ENCODE data around the gene SLIT3.

SLIT3 gene

DNA sequence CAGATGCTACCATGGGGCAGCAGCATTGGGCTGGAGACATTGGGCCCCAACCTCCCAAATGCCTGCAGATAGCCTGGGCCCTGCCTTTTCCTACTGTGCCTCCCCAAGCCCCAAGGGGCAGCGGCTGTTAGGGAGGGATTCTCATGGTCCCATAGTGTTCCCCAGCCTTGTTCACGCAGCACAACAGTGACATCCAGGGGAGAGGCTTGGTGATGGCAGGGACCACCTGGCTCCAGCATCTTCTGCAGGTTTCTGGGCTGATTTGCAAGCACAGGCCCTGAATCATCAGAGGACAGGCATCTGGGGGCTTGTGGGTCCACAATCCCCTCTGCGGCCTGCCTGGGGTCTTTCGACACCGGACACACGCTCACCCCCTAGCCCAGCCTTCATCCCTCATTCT, 354.6 kb downstream of the SLIT3 start:
- no peak for DNase-seq

DNA sequence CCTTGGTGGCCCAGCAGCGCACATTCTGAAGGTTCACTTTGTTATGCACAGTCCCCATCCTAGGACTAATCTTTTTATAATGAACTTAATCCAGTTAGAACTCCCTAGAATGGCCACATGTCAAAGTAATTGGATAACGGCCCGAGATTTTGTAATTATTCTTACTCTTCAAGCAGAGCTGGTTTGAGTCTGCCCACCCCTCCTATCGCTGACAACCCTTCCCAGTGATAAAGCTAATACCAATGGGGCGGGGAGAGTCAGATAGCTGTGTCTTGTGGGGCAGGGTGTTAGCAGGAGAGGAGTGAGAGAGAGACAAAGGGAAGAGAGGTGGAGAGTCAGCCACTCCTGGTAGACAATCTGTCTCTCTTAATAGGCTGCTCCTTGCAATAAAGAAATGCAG, 356.9 kb downstream of the SLIT3 start:
- DNase-seq: no peak

DNA sequence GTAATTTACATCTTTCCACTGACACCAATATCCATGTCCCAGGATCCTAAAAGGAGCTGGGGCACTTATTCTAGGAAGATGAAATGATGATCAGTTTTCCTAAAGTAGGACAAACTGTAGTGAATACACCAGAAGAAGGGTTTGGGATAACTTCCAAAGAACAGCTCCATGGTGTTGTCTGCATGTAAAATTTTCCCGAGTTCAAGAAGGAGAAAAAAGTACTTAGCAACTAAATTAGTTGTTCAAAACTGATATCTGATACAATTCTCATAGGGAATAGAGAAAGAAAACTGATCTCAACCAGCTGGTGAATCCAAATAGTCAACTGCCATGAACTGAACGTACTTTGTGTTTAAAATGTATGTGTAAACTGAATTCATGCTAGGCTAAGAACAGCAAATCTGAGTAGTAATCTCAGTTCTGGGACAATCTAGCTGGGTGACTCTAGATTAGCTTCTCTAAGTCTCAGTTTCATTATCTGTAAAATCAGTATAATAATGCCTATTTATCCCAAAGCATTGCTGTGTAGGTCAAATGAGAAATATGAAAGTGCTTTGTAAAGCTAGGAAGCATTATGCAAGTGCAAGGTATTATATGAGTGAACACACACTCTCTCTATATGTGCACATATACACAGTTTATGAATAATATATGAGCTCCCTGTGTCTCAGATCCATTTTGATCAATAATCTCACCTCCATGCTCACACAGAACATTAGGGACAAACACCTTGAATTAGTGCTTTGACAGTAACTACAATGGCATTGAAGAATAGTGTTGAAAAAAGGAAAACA, 357.7 kb downstream of the SLIT3 start:
- no peak for DNase-seq

DNA sequence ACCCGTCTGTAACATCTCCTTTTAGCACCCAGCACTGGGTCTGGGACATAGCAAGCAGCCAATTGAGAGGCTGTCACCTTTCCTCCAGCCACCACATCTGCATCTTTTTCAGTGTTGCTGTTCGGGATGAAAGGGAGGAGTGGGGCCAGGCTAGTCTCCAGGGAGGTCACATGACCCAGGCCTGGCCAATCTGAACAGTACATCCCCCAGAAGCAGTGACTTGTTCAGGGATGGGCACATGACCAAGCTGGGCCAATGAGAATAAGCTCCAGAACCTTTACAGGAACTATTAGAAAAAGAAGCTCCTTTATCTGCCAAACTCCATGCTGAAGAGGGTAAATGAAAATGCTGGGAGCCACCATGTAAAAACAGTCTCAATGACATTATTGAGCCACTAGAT, 359.0 kb downstream of the SLIT3 start:
- DNase-seq: no peak

DNA sequence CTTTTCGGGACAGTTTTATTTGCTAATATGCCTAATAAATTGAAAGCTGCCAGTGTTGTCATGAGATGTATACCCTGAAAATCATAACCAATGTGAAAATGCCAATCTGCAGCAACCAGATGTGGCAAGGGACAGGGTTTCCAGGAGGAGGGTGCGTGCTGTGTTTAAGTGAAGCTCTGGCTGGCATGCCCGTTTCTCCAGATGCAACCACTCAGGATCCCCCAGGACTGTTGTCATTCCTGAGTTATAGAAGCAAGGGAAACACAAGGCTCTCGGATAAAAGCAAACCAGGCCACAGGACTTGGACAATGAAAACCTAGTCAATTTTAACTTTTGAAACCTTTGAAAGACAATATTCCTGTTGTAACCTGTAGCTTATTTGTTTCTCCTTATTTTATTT, 360.2 kb downstream of the SLIT3 start:
- no peak for DNase-seq

DNA sequence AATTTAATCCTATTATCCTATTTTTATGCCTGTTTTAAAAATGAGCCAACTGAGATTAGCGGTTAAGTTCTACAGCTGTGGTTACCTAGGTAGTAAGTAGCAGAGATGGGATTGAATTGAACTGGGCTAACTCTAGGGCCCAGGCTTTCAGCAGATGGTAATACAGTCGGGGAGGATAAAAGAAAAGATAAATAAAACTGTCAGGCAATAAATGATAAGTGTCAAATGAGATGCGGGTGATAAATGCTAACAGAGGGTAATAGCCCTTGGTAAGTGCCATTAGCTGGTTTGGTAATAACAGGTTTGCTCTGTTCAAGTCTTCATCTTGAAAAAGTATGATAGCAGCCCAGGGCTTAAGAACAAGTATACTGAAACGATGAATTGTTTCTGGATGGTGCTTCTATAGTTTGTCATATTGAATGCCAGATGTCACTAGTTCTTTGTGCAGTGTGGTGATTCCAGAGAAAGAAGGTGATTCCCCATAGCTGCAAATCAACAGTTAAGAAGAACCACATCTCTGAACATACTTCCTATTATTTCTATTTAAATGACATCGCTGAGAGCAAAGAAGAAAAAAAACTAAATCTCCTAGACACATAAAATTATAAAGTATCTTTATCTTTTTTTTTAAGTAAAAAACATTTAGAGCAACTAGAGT, 360.9 kb downstream of the SLIT3 start:
- DNase-seq: no peak

DNA sequence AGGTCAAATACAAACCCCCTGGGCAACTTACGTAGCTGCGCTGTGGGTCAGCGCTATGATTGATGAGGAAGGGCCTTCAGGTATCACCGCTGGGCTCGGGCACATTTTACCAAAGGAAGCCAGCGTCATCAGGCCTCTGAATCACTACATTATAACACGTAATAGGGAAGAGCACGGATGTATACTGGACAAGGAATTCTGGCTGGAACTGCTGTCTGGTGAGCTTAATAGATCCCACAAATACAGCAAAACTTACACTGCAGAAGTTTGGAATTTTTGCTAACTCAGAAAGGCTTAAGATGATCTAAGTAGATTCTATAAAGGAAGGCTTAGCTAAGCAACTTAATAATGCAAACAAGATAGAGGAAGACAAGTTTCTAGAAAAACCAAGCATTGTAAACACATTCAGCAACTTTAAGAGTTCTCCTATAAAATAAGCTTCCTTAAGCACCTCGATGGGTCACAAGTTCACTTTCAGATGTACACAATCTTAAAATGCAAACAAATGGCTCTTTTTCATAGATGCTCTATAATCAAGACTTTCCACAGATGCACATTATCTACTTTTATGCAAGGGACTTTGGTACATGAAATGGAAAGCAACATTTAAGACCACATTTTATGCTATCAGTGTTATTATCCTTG, 361.7 kb downstream of the SLIT3 start:
- no peak for DNase-seq

DNA sequence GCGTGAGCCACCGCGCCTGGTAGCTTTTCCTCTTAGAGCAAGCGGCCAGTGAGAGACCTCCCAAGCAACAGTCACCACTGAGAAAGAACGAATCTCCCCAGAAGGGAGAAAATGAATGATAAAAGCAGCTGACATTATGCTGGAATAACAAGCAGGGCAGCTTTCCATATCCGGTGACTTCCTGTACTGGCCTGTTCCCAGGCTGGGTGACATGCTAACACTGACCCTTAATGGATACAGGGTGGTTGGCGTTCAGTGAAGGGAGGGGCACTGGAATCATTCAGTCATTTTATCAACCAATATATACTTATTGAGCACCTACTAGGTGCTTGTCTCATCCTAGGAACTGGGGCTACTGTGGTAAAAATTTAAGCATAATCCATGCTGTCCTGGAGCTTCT, 364.4 kb downstream of the SLIT3 start:
- DNase-seq: no peak

DNA sequence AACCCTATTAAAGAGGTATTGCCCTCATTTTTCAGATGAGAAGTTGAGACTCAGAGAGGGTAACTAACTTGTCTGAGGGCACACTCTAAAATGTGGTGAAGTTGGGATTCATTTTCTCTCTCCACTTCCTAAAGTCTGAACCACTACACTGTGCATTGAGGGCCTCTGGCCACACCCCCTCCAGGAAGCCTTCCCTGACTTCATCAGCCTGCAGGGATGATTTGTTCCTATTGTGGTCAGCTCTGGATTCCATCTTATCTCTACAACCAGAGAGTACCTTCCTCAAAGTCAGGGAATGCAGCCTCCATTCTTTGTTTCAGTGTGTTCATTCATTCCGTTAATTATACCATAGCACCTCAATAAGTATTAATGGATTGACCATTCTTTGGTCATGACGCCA, 365.8 kb downstream of the SLIT3 start:
- DNase-seq: no peak

DNA sequence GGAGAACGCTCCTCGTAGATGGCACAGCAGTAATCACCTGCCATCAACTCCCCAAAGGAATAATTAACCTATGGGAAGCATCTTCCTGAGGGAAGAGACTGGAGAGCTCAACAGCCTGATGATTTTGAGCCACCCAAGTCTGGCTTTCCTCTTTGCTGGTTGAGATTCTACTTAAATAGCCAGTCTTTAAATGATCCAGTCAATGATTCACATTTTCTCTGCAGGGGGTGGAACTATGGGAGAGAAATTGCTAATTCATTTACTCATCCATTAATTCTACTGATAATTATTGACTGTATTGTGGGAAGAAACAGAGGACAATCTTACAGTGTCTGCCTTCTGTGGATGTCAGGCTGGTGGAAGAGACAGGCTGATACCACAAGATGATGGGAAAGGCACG, 366.8 kb downstream of the SLIT3 start:
- DNase-seq: no peak

DNA sequence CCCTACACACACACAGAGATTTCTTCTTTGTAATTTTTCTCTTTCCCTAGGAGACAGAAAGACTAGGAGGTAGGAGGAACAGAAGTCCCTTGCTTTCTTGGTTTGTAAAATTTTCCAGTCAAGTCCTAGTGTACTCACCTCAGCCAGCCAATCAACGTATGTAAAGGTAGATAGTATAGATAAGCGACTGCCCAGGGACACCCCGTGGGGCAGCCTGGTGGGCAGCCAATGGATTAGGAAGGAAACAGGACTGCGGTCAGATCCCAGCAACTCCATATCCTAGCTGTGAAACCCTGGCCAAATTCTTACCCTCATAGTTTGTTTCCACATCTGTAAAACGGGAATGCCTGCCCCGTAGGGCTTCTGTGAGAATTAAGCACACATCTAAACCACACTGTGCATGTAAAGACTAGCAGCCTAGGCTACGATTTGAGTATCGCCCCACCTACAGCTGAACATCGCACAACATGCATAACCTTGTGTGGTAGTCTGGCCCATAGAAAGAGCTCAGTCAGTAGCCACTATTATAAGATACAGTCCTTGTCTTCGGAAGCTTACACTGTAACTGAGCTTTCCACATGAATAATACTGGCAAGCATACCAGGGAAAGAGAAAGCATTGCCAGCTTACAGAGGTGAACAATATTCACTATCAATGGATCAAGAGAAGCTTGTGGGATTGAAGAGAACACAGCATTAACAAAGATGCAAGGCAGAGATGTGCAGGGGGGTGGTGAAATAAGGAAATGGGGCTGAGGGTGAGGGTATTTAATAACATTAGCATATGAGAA, 368.3 kb downstream of the SLIT3 start:
- DNase-seq: no peak

DNA sequence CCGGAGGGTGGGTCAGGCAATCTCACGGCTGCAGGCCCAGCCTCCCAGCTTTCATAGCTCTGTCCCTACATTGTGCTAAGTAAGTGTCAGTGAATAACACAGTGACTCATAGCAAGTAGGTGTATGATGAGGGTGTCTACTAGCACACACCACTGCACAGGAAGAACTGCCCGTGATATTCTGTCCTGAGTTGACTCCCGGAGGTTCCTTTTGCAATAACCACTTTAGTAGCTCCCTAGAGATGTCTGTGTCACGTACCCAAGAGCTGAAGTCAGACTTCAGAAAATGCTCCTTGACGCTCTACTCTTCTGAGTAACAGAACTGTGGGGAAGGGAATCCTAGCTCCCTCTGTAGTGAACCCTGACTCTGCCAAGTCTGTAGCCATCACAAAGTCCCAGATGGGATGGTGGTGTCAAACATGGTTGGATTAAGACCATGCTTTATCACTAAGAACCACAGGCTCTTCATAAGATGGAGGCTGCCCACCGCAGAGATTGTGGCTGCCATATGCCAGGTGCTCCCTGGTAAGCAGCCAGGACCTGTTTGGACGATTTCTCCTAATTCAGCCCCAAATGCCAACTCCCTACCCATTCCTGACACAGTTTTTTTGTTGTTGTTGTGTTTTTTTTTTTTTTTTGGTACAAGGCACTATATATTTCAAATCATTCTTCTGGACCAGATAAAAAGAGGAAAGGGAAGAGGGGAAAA, 369.1 kb downstream of the SLIT3 start:
- no peak for DNase-seq

DNA sequence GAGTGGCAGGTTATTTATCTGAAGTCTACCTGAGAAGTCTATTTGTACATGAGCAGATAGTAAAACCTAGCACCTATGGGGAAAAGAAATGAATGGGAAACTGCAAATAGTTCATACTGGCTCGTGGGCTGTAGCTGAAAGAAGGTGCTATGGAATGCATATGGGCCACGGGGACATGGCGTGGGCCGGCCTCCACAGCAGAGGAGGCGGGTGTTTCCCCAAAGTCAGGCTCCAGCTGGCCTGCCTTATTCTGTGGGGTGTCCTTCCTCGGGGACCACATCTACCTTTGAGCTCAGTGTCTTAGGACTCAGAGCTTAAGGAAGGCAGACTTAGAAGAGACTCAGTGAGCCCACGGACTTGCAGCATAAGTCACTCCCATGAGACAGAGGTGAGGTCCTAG, 371.3 kb downstream of the SLIT3 start:
- no peak for DNase-seq

DNA sequence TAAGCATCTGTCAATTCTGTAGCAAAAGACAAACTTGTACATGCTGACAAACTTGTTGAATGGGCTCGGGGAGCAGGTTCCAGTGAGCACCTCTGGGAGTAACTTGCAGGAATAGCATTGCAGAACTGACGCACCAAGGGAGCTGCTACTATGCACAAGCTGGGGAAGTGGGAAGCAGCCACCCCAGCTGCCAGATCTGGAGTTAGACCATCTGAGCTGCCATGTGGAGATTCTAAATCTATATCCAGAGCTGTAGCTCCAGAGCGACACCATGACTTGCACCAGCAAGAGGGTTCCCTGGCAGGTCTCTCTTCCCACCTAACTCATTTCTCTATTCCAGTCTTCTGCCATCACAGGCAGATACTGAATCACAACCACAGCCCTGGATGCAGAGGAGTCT, 375.8 kb downstream of the SLIT3 start:
- DNase-seq: no peak

DNA sequence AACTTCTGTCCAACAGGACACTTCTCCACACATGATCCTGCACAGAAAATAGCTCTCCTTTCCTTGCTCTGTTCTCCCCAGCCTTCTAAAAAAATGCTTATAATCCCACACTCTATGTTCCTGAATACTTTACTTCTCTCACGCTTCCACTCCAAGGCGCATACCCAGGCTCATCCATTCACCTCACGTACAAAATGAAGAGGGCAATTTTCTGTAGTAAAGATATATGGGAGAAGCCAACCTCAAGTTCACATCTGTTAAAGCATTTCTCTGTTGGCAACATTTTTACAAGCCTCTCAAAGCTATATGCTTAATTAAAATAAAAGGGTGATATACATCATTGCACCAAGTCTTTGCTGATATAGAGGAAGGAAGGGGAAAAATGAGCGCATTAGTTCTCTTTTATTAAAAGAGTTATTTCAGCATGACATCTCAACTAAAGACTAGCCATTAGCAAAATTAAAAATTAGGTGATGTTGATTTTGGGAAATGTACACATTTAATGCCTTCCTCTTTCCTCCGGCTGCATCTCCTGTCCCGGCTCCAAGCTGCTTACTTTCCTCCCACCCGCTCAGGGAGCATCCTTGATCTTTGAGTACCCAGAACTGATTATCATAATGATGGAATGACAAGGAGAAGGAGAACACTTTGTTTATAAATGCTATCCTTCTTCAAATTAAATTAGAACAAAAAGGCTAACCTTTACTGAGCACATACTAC, 379.6 kb downstream of the SLIT3 start:
- DNase-seq: no peak

DNA sequence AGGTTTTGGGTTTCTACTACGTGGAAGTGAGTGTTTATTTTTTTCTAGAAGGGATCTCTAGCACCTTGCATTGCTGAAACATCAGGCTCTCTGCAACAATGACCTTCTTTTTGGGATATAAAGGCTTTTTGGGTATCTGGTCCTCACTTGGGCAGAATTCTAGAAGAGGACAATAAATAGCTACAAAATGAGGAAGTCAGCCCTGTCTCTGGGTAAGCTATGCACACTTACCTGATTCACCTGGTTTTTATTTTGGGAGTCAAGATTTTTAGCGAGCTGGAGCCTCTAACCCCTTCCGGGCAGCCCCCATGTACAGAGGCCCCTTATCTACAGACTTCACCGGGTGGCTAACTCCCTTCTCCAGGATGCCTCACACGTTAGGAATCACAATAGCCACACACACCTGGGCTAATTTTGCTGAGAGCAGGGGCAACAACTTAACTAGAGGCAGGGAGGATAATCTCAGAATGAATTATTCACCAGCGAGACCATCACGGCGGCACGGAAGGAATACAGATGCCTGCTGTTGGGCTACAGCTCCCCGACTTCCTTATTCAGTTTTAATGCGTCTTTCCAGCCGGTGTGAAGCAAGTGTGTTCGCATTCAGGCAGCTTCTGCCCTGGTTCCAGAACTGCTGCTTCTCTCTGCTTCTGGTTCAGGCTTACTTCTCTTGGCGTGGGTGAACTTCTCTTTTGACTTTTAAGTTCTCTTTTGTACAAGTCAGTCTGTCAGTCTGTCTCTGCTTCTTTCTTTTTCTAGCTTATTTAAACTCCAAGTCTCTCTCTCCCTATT, 380.7 kb downstream of the SLIT3 start:
- DNase-seq: no peak

DNA sequence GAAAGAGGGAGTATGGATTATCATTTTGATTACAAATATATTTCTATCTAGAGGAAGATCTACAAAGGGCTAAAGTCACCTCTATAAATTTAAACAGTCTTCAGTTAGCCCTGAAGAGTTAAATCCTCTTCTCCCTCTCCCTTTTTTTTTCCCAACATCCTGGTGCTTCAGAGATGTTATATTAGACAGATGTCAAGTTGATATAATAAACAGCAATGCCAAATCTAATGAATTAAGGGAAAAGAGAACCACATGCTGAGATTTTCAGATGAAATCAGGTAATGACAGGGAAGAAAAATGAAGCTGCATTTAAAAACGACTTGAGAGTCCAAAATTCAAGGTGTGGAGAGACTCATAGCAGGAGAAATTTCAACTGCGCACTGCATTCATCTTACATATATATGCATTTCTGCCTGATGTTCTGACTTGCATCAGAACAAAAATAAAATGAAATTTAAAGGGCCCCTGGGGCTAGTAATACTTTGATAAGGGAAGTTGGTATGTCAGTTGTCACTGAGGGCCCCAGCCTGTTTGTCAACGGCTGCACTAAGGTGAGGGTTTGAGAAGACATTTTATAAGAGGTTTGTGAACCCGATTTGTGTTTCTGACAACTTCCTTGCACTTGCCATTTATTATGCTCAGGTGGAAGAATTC, 382.9 kb downstream of the SLIT3 start:
- no peak for DNase-seq

DNA sequence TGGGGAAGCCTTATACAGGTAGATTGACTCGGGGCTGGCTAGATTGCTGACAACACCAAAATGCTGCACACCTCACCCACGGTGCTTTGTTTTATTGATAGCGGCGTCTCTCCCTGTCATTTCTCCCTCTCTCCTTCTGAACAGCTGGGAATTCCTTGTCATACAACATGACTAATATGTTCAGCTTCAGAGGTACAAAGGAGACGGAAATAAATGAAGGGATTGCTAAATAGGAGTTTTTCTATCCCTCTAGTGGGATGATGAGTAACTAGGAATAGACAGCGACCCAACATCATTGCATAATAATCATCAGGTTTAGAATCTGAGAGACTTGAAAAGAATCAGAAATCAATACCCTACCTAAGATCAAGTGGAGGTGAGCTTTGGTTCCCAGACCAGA, 384.1 kb downstream of the SLIT3 start:
- DNase-seq: no peak

DNA sequence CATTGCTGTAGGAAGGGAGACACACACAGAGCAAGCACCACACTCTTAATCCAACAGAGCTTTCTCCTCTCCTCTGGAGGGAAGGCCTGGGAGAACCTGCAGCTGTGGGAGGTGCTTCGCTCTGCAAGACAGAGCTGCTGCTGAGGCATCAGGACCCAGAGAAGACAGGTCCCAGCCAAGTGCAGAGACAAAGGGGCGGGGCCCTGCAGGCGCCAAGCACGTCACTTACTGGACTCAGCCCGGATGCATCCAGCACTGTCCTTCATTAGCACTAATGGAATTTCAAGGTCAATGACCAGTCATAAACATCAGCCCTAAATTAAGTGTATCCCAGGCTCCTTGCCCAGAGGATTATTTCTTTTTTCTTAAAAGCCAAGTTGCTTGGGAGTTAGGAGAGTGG, 384.7 kb downstream of the SLIT3 start:
- no peak for DNase-seq

DNA sequence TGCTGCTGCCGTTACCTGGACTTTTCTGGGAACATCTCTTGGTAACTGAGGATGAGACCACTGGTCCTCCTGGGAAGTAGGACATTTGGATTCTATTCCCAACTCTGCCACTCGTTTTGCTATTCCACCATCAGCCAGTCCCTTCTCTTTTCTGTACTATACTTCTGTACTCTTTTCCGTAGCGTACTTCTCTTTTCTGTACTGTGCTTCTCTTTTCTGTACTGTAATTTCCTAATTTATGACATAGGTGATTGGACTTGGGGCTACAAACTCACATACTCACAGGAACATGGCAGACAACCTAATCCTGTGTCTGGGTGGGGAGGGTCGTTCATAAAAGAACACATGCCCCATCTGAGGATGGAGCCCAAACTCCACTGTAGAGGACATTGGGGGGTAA, 386.4 kb downstream of the SLIT3 start:
- DNase-seq: no peak

DNA sequence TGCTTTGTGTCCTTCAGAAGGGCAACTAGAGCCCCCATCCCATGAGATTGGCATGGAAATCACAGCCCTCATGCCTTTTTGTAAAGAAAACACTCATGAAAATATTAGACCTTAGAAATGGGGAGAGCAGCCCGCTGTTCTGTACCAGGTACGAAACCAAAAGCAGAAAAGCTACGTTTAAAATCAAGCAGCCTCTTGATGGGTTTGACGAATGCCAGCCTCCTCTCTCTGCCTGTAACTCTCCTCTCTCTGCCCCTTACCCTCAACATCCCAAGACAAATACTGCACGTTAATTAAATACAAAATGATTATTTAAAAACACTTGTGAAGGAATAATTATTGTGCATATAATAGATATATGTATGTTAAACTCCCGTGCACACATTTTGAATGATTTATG, 390.1 kb downstream of the SLIT3 start:
- no peak for DNase-seq

Measured in activated CD4-positive, alpha-beta T cell treated with anti-CD3 and anti-CD28 coated beads, Interleukin-2, amount 50 U/mL, for 48 hours (primary cell).